Activated CD8-positive, alpha-beta T cell treated with anti-CD3 and anti-CD28 coated beads, Interleukin-2, amount 10 ng/mL, durations not matched to agents 7 days and 5 days (primary cell): ENCODE results near the gene LITAF. TPM values are rescaled to one million over a fixed set of nuclear protein-coding genes. Genes with fewer than 3 reads are reported as not detected.
"Not testable (repeated sequence)": the region's sequence is repeated elsewhere in the genome, so short reads cannot be mapped to it uniquely, and the experiment has no call there.

Source experiments
- ATAC-seq: fragments of 150-1000 bp; cut with Tn5 transposase; one replicate; pipeline ENCODE4 v1.10.0; 2021; ENCODE audit warnings: moderate library complexity
- CTCF ChIA-PET: fragments of 350-600 bp; sonication (Branson Sonifier 250); formaldehyde crosslinking; loops from one replicate; lab custom pipeline; 2021; ENCODE audit warnings: antibody characterized with exemption; lab: Charles Lee
- POLR2A ChIA-PET: fragments of 350-600 bp; sonication (Branson Sonifier 250); formaldehyde crosslinking; loops from one replicate; lab custom pipeline; 2021; ENCODE audit warnings: antibody characterized with exemption; lab: Charles Lee
- DNase-seq: peaks from one replicate; pipeline ENCODE4 v3.0.0-alpha.2; 2020
- H3K27ac Mint-ChIP-seq: one replicate; pipeline ENCODE4 v1.8.0; 2021; ENCODE audit warnings: mild to moderate bottlenecking, mixed read lengths
- H3K27me3 Mint-ChIP-seq: one replicate; pipeline ENCODE4 v1.8.0; 2021; ENCODE audit warnings: low read depth, mixed read lengths
- H3K36me3 Mint-ChIP-seq: one replicate; pipeline ENCODE4 v1.8.0; 2021; ENCODE audit warnings: low read depth, mixed read lengths
- H3K4me1 Mint-ChIP-seq: one replicate; pipeline ENCODE4 v1.8.0; 2021; ENCODE audit warnings: low read depth, mixed read lengths
- H3K4me3 Mint-ChIP-seq: one replicate; pipeline ENCODE4 v1.8.0; 2021; ENCODE audit warnings: mild to moderate bottlenecking, mixed read lengths
- H3K9me3 Mint-ChIP-seq: one replicate; pipeline ENCODE4 v1.8.0; 2022; ENCODE audit warnings: mixed read lengths; ENCODE audit not compliant: insufficient read depth
- total RNA-seq, 2 experiments: library from RNA; stranded (reverse); gene quantifications; one replicate each; pipeline ENCODE4 v1.2.3, GENCODE V29; 2021

The LITAF gene
- total RNA-seq, 2 experiments from 2014 or later, result 79.4 to 80.5 TPM

DNA sequence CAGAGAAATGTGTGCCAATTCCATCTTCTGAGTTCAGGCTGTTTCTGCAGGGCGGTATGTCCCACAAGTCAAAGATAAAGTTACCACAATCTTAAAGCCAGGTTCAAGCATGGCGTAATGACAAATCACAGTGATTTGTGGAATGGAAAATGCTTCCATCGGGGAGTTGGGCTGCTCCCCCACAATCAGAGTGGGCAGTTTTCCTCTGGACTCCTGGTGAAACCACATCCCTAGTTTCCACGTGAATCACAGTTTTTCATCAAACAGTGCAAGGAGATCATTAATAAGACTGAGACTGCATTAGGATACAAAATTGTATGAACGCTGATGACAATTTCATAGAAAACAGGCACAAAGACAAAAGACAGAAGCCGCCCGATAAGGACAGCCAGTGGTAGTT, 3.6 kb downstream of the LITAF start:
- Mint-ChIP-seq H3K36me3 (peaks cover 40% of the 10 kb centered on the region), H3K9me3 (no peaks in the 10 kb centered on the region), H3K4me1 (peaks cover 70% of the 10 kb centered on the region), H3K27ac (no peak overlapping the region), H3K4me3 (peak overlapping the region; percentile 40), H3K27me3 (peaks cover 2% of the 10 kb centered on the region)
- ATAC-seq (no peak), DNase-seq (no peak)
- CTCF ChIA-PET, result interaction anchor here (0.9 to 3.9 kb wide), 11 partner anchors 15 to 114 kb away, joined by 3 to 48 read pairs (median 4); no protein-coding TSS in a partner anchor
- POLR2A ChIA-PET, result interaction anchor here (0.7 to 1.0 kb wide), 3 partner anchors 20 to 257 kb away, joined by 3 read pairs; no protein-coding TSS in a partner anchor

DNA sequence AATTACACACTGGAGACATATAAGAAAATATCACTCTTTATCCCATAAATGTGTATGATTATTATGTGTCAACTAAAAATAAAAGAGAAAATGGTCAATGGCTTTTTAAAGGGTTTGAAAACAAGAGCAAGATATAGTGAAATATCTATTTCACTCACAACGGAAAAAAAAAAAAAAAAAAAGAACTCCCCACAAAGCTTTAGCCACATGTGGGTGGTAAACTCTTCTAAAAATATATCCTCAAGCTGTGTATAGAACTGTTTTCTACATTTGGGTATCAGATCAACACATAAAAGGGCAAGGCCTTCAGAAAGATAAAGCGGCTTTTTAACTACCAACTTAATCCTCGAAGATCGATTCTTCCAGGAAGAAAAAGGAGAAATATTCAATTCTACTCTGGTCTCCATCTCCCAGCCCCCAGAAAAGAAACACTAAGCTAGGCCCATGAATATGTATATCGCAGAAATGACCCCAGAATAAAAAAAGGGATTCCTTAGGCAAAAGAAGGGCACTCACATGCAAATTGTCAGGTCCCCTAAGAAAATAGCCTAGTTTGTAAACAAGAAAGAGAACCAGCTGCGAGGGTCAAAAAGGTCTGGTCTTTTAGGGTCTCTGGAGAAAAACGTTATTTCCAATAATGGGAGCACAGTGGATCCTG, 4.4 kb downstream of the LITAF start:
- Mint-ChIP-seq H3K27me3 (no peaks in the 10 kb centered on the region), H3K27ac (peak overlapping the region; percentile 44), H3K4me1 (peaks cover 69% of the 10 kb centered on the region), H3K36me3 (peaks cover 48% of the 10 kb centered on the region), H3K4me3 (peak overlapping the region; percentile 40), H3K9me3 (no peaks in the 10 kb centered on the region)
- POLR2A ChIA-PET, result interaction anchor here (0.7 to 1.0 kb wide), 4 partner anchors 19 to 418 kb away, joined by 3 read pairs; no protein-coding TSS in a partner anchor
- DNase-seq (no peak), ATAC-seq (no peak)
- CTCF ChIA-PET, result interaction anchor here (0.9 to 3.9 kb wide), 12 partner anchors 16 to 115 kb away, joined by 3 to 48 read pairs (median 4); no protein-coding TSS in a partner anchor

DNA sequence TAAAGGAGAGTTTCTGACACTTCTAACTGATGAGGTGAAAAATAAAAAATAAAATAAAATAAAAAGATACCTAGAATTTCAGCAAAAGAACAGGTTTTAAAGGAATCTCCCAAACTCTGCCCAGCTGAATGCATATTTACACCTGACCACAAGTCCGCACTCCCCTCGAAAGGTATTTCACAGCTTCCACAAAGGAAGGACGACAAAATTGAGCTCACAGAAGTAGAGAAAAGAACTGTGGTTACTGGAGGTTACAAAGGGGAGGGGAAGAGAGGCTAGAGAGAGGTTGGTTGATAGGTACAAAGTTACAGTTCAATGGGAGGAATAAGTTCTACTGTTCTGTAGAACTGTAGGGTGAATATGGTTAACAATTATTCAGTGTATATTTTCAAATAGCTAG, 5.0 kb downstream of the LITAF start:
- DNase-seq (no peak), ATAC-seq (peak; percentile 29)
- CTCF ChIA-PET, result interaction anchor here (1.0 to 3.9 kb wide), 9 partner anchors 15 to 87 kb away, joined by 3 to 48 read pairs (median 5); no protein-coding TSS in a partner anchor

DNA sequence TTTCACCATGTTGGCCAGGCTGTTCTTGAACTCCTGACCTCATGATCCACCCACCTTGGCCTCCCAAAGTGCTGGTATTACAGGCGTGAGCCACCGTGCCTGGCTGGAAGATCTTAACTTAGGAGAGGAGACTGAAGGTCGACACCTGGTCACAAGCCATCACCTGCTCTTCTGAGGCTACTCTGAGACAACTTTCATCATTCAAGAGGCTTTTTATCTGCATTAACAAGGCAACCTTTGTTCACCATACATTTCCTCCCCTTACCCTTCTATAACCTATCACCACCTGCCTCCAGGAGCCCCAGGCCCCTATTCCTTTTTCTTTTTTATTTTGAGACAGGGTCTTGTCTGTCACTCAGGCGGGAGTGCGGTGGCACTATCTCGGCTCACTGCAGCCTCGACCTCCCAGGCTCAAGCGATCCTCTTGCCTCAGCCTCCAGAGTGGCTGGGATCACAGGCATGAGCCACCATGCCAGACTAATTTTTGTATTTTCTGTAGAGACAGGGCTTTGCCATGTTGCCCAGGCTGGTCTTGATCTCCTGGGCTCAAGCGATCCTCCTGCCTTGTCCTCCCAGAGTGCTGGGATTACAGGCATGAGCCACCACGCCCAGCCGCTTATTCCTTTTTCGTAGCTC, 6.2 kb downstream of the LITAF start:
- POLR2A ChIA-PET, result no interaction called here
- Mint-ChIP-seq H3K27me3 (no peaks in the 10 kb centered on the region), H3K4me1 (peaks cover 78% of the 10 kb centered on the region), H3K9me3 (no peaks in the 10 kb centered on the region), H3K4me3 (no peak overlapping the region), H3K27ac (peak overlapping the region; percentile 79), H3K36me3 (peaks cover 53% of the 10 kb centered on the region)
- DNase-seq, result no peak
- CTCF ChIA-PET, result interaction anchor here (1.0 kb wide), 1 partner anchor 48 kb away, joined by 3 read pairs; no protein-coding TSS in a partner anchor
- ATAC-seq, result no peak

More for the DNA sequence above, 5.0 kb downstream of the LITAF start:
- peaks cover 53% of the 10 kb centered on the region for H3K36me3 Mint-ChIP-seq
- H3K4me3 Mint-ChIP-seq, result peak overlapping the region; percentile 40
- H3K27me3 Mint-ChIP-seq, result no peaks in the 10 kb centered on the region
- peak overlapping the region; percentile 44 for H3K27ac Mint-ChIP-seq
- H3K9me3 Mint-ChIP-seq, result no peaks in the 10 kb centered on the region
- H3K4me1 Mint-ChIP-seq, result peaks cover 73% of the 10 kb centered on the region
- POLR2A ChIA-PET, result interaction anchor here (0.7 kb wide), 1 partner anchor 418 kb away, joined by 3 read pairs; no protein-coding TSS in a partner anchor

DNA sequence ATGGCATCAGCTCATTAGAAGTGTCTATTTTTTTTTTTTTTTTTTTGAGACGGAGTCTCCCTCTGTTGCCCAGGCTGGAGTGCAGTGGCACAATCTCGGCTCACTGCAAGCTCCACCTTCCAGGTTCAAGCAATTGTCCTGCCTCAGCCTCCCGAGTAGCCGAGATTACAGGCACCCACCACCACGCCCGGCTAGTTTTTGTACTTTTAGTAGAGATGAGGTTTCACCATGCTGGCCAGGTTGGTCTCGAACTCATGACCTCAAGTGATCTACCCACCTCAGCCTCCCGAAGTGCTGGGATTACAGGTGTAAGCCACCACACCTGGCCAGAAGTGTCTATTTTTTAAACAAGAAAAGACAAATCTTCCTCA, 9.4 kb downstream of the LITAF start:
- H3K4me3 Mint-ChIP-seq, ATAC-seq, H3K27ac Mint-ChIP-seq, H3K9me3 Mint-ChIP-seq, H3K27me3 Mint-ChIP-seq, POLR2A ChIA-PET, DNase-seq: not testable (repeated sequence)
- Mint-ChIP-seq H3K36me3 (peaks cover 53% of the 10 kb centered on the region), H3K4me1 (peaks cover 78% of the 10 kb centered on the region)
- CTCF ChIA-PET, result interaction anchor here (0.5 to 2.2 kb wide), 4 partner anchors 8 to 303 kb away, joined by 3 to 8 read pairs (median 4); no protein-coding TSS in a partner anchor

DNA sequence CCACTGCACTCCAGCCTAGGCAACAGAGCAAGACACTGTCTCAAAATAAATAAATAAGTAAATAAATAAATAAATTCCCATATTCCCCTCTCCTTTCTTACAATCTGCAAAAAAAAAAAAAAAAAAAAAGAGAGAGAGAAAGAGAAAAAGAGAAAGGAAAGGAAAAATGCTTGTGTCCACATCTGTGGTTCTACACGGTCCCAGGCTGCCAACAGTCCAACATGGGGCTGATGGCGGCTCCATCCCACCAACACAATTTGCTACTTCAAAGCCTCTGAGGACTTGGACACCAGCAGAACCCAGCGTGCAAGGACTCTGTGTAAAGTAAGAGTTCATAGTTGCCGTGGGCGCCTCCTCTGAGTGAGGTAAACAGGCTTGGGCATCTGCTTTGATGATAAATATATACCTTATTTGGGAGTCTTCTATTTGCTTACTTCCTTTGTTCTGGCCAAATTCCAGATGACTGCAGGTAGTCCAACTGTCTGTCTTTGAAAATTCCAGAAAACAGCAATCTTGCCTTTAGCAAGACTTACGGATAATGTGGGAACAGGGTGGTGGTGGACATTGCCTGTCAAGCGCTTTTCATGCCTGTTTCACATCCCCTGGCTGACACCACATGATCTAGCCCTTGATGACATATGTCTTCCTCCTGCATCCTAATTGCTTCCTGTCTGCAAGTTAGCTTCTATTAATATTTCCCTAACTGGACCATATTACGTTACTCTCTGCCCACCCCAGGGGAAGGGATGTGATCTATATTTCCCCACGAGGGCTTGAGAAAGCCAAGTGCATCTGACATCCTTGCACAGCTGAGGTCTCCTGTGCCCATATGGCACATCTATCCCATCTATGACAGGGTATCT, 10.1 kb downstream of the LITAF start:
- POLR2A ChIA-PET, result no interaction called here
- Mint-ChIP-seq H3K27ac (peak overlapping the region; percentile 46), H3K4me1 (peaks cover 77% of the 10 kb centered on the region), H3K36me3 (peaks cover 55% of the 10 kb centered on the region), H3K27me3 (no peaks in the 10 kb centered on the region), H3K9me3 (no peaks in the 10 kb centered on the region), H3K4me3 (no peak overlapping the region)
- CTCF ChIA-PET, result interaction anchor here (0.5 to 2.2 kb wide), 4 partner anchors 9 to 302 kb away, joined by 3 to 8 read pairs (median 4); no protein-coding TSS in a partner anchor
- ATAC-seq (no peak), DNase-seq (no peak)

DNA sequence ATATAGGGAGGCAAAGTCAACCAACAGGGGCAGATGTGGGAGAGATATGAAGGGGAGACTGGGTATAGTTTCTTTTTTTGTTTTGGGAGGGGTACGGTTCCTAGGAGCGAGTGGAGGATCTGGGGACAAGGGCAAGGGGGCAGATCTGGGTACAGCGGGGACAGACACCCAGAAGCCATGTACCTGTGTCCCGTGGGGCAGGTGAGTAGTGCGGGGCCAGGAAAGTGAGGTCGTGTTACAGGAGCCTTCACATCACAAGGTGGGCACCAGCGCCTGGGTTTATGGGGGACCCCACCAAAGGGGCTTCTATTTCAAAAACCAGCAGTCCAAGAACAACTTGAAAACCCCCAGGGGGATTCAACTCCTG, 11.5 kb downstream of the LITAF start:
- DNase-seq, result no peak
- Mint-ChIP-seq H3K4me3 (peak overlapping the region; percentile 51), H3K9me3 (no peaks in the 10 kb centered on the region), H3K4me1 (peaks cover 76% of the 10 kb centered on the region), H3K27ac (peak overlapping the region; percentile 48), H3K27me3 (no peaks in the 10 kb centered on the region), H3K36me3 (peaks cover 57% of the 10 kb centered on the region)
- ATAC-seq, result peak; percentile 23
- ChIA-PET POLR2A (interaction anchor here (0.8 to 1.1 kb wide), 2 partner anchors 11 to 14 kb away, joined by 4 read pairs; no protein-coding TSS in a partner anchor), CTCF (interaction anchor here (1.0 kb wide), 1 partner anchor 43 kb away, joined by 5 read pairs; no protein-coding TSS in a partner anchor)

DNA sequence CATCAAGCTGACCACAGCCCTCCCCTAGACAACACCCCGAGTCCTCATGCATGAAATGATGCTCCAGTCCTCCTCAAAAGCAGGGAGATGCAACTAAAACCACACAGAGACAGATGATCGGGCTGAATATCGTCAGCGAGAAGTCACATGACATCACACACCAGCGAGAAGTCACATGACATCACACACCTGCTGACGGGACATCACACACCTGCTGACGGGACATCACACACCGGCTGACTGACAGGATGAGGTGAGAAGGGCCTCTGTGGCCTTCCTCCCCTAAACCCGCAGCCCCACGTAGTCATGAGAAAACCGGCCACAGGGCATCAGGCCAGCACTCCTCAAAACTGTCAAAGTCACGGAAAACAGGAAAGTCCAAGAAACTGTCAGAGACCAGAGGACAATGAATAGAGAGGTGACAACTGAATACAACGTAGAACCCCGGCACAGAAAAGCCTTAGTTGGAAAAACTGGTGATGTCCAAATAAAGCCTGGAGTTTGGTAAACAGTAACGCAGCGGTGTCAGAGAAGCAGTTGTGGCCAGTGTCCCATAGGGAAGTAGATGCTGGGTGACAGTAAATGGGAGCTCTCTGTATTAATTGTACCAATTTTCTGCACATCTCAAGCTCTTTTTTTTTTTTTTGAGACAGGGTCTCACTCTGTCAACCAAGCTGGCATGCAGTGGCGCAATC, 14.3 kb downstream of the LITAF start:
- peak overlapping the region; percentile 86 for H3K27ac Mint-ChIP-seq
- H3K4me3 Mint-ChIP-seq, result peak overlapping the region; percentile 13
- peak; percentile 70 for DNase-seq
- ChIA-PET POLR2A (interaction anchor here (0.9 to 1.1 kb wide), 2 partner anchors 12 to 17 kb away, joined by 3 read pairs; no protein-coding TSS in a partner anchor), CTCF (no interaction called here)
- peaks cover 56% of the 10 kb centered on the region for H3K4me1 Mint-ChIP-seq
- peaks cover 45% of the 10 kb centered on the region for H3K36me3 Mint-ChIP-seq
- peak; percentile 25 for ATAC-seq
- no peaks in the 10 kb centered on the region for H3K9me3 Mint-ChIP-seq
- no peaks in the 10 kb centered on the region for H3K27me3 Mint-ChIP-seq

DNA sequence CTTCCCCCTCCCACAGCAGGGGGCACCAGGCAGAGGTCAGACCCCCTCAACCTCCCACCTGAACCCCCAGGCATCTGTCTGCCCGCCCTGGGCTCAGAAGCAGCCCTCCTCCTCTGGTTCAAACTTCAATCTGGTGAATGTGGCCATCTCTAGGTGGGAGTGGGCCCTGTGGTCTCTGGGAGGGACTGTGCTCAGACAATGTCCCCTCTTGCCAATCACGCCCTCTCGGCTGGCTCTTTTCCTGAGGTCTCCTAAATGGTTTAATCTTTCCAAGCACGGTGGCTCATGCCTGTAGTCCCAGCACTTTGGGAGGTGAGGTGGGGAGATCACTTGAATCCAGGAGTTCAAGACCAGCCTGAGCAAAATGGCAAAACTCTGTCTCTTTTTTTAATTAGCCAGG, 15.2 kb downstream of the LITAF start:
- peaks cover 55% of the 10 kb centered on the region for H3K4me1 Mint-ChIP-seq
- ChIA-PET CTCF (no interaction called here), POLR2A (interaction anchor here (1.1 kb wide), 1 partner anchor 16 kb away, joined by 3 read pairs; no protein-coding TSS in a partner anchor)
- no peak for DNase-seq
- no peaks in the 10 kb centered on the region for H3K9me3 Mint-ChIP-seq
- no peak overlapping the region for H3K4me3 Mint-ChIP-seq
- no peaks in the 10 kb centered on the region for H3K27me3 Mint-ChIP-seq
- ATAC-seq, result no peak
- peaks cover 46% of the 10 kb centered on the region for H3K36me3 Mint-ChIP-seq
- H3K27ac Mint-ChIP-seq, result peak overlapping the region; percentile 15

DNA sequence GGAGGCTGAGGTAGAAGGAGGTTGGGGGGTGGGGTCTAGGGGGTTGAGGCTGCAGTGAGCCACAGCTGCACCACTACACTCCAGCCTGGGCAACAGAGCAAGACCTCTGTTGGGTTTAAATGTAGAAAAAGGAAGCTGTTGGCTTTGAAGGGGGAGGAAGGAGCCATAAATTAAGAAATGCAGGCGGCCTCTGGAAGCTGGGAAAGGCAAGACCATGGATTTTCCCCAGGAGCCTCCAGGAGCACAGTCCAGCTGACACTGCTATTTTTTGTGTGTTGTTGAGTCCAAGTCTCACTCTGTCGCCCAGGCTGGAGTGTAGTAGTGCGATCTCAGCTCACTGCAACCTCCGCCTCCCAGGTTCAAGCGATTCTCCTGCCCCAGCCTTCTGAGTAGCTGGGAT, 15.9 kb downstream of the LITAF start:
- H3K27me3 Mint-ChIP-seq, result no peaks in the 10 kb centered on the region
- H3K4me3 Mint-ChIP-seq, result no peak overlapping the region
- H3K9me3 Mint-ChIP-seq, result no peaks in the 10 kb centered on the region
- peaks cover 61% of the 10 kb centered on the region for H3K4me1 Mint-ChIP-seq
- POLR2A ChIA-PET, result interaction anchor here (1.1 to 1.2 kb wide), 2 partner anchors 10 to 17 kb away, joined by 3 read pairs; no protein-coding TSS in a partner anchor
- DNase-seq (no peak), ATAC-seq (no peak)
- H3K36me3 Mint-ChIP-seq, result peaks cover 52% of the 10 kb centered on the region
- peak overlapping the region; percentile 55 for H3K27ac Mint-ChIP-seq
- CTCF ChIA-PET, result interaction anchor here (1.0 to 2.4 kb wide), 2 partner anchors 39 to 175 kb away, joined by 3 to 6 read pairs; no protein-coding TSS in a partner anchor
